Measurements from ENCODE around the gene PSMD3.

The PSMD3 gene

DNA sequence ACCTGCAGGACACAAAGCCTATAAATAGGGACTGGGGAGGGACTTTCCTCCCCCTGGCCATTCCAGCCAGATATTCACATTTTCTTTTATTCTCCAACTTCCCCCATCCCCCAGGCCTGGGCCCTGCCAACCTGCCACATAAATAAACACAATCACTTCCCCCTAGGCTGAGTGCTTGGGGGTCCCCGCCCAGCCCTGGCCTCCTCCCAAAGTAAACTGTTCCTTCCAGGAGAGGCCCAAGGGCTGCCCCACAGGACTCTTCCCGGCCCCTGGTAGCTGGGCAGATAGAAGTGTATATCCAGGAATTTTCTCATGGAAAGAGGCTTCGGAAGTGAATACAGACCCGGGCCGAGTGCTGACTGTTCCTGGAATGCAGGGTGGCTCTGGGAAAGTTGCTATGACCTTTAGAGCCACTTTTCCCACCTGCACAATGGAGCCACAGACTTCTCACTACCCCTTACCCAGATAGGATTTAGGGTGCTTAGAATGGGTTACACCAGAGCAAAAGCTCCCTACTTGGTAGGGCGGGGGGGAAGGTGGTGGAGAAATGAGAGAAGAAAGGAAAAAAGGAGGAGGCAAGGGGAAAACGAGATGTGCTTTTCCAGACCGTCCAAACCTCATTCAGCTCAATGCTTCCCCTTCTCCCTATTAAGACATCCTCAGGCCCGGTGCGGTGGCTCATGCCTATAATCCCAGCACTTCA, 43.1 kb downstream of the PSMD3 start:
- peak; percentile 36 for DNase-seq

DNA sequence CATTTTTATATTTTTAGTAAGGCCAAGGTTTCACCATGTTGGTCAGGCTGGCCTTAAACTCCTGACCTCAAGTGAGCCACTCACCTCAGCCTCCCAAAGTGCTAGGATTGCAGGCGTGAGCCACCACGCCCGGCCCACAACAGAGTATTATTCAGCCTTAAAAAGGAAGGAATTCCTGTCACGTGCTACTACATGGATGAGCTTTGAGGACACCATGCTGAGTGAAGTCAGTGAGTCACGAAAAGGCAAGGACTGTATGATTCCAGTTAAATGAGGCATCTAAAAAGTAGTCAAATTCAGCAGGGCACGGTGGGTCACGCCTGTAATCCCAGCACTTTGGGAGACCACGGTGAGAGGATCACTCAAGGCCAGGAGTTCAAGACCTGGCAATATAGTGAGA, 44.3 kb downstream of the PSMD3 start:
- no peak for DNase-seq

DNA sequence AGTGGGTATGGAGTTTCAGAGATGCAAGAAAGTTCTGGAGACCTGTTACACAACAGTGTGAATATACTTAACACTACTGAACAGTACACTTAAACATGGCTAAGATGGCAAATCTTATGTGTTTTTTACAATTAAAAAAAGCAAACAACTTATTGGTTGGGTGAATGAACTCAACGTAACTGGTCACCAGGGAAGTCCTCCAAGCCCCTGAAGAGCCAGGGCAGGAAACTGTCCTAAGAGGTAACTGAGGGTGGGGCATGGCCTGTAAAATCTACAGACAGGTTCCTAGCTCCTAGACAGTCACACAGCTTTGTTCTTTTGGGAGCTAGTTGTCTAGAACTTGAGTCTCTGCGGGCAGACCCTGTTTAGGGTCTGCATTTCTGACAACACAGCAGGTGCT, 45.0 kb downstream of the PSMD3 start:
- DNase-seq, result no peak

DNA sequence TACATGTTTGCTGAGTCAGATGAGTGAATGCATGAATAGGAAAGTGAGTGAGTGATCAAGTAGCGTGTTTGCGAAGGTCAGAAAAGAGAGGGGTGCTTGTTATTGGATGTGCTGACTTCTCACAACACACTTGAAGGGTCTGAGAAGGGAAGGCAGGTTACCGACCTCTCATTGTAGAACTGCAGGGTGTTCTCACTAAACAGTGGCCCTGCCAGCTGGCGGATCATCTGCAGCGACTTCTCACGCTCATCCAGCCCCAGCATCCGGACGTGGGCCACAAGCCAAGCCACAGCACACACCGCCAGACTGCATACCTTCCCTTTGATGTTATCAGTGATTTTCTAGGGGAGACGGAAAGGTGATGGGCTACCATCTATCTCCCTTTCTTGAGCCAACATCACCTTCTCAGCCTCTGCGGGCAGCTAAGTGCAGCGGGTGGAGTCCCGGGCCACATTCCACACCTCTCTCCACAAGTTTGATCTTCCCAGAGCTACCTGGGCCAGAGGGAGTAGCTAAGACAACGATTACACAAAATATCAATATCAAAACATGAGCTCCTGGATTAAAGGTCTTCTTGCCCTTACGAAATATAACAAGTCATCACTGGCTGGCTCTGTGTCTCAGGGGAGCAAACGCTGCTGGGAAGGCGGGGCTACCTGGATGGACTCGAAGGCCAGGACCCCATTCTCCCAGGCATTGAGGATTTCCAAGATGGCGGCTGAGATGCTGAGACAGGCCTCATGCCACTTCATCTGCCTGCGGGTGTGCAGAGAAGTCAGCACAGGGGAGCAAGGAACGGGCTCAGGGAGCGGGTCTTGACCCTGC, 45.6 kb downstream of the PSMD3 start:
- peak; percentile 97 for DNase-seq

DNA sequence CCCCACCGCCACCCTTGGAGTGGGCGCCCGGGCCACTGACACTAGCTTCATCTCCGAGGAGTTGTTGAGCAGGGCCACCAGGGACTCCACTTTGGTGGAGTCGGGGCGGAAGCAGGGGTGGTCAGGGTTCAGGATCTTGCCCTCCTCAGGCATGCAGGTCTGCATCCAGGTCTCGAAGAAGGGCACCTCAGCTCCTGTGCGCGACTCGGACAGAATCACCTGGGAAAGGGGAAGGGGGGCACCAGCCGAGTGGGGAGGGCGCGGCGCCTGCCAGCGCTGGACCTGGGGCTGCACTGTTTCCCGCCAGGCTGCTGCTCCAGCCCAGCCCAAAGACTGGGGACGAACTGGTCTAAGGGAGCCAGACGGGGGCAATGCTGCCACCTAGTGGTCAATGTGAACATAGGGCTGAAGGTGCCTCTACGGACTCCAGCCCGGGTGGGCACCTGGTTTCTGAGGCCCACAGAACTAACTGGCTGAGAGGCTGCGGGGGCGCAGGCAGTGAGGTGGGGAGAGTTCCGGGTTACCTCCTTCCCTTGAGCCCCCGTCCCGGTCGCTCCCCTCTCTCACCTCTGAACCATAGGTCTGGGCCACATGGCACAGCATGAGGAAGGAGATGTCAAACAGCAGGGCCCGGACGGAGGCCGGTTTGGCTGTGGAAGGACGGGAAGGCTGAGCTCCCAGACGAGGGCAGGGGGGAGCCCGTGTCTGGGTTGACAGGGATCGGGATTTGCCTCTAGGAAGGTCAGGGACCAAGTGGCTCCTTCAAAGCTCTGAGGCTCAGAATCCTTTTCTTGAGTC, 46.4 kb downstream of the PSMD3 start:
- peak; percentile 43 for DNase-seq

DNA sequence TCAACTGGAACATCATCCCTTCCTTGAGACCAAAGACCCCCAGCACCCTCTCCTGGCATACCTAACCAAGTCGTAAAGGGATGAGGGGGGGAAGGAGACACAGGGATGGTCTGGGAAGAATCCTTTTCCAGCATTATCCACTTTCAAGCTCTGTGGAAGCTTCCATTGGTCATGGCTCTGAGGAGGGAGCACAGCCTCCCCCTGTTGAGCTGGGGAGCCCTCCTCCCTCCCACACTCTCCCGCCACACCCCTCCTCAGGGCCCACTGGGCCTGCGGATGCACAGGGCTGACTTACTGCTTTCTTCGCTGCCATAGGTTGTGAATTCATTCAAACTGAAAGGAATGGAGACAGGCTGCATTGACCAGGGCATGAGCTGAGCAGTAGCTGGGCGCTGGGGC, 47.0 kb downstream of the PSMD3 start:
- DNase-seq, result no peak

DNA sequence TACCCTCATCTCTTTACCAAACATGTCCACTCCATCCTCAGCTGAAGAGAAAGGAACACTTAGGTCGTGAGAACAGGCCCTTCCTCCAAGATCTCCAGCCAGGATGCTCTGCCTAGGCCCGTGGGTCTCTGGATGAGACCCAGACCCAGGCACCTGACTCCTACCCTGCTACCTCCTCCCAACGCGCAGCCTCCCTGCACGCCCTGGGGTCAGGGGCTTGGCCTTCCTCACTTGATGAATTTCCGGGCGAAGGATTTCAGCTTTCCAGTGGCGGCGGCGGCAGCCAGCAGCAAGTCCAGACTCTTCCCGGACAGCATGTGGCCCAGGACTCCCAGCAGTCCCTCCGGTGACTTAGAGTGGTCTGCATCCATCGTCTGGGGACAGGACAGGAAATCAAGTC, 48.0 kb downstream of the PSMD3 start:
- DNase-seq, result no peak

DNA sequence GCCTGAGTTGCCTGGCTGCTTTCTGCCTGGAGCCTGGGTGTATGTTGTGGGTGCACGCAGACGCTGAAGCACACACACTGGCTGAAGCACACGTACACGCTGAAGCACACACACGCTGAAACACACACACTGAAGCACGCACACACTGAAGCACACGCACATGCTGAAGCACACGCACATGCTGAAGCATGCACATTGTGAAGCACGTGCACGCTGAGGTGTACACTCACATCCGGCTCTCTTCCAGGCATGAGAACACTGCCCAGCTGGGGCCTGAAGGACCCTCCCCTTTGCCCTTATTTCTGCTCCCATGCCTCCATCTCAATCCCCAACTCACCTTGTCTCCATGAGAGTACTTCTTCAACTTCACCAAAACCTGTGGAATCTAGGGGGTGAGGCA, 51.1 kb downstream of the PSMD3 start:
- no peak for DNase-seq

DNA sequence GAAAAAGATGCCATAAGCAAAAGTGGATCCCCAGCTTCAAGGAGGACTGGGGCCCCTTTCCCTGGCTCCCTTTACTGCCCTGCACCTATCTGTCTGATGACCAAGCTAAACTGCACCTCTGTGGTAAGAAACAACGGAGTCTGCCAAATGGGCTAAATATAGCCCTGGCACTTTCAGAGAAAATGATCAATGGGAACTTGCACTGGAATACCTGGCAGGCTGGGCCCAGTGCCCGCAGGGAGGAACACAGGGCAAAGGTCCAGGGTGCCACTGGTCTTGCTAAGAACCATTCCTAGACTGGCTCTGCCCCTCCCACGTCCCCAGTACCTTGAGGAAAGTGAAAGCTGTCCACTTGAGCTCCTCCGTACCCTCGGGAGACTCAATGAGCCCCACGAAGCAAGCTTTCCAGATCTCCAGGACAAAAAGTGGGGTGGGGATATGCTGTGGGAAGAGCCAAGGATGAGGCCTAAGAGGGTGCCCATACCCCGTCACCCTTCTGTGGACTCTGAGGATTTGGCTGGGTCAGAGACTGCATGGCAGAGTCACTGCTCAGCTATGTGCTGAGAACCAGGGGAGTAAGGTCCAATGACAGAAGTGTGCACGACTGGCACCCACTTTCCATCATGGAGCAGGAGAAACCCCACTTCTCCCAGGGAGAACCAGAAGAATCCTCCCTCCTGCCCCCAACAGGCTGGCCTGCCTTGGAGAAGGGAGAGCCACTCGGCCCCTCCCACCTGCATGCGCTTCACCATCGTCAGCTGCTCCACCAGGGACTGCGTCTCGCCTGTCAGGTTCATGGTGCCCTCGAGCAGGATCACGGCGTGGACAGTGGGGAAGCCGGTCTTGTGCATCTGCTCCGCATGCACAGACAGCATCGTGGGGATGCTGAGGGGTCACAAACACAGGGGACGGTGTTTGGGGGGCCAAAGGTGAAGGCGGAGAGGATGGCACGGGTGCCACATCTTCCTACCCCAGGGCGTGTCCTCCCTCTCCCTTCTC, 52.0 kb downstream of the PSMD3 start:
- DNase-seq, result no peak

DNA sequence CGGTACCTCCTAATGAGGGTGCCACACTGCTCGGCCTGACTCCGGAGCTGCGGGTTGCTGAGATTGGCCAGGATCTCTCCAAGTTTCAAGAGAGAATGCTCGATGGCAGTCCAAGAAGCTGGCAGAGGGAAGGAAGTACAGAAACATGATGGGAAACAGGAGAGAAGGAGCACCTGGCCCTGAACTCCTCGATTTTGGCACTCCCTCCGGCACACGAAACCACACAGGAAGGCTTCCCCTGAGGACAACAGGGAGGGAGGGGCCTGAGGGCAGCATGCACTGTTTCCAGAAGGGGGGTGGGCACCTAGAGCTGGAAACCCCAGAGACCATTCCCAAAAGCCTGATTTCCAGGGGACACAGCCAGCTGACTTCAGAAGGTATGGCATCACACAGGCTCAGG, 52.7 kb downstream of the PSMD3 start:
- no peak for DNase-seq

DNA sequence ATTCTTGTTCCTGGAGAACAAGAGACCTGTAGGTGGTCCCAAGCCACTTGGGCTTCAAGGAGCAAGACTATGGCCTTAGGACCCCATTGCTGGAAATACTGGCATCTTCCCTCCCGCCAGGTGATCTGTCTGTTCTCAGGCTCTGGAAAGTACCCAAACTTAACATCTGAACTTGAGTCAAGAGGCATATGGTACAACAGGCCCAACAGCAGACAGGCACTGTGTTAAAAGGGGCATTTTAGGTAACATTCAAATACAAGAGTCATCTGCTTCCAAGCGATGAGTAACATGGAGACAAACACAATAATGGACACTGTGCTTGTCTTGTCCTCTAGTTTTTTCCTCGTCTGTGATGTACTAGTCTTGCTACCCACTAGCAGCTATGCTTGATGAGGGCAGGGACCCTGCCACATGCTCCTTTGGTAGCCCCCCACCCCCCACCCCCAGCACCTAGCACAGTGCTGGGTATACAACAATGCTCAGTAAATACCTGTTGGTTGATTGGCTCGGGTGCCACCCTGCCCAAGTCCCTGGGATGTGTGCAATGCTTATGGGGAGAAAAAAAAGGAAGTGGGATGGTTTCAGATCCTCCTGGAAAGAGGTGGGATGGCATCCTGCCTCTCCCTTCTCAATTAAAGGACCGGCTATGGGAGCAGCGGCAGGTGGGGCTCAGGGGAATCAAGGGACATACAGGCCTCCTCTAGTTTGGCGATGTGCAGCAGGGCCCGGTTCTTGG, 54.0 kb downstream of the PSMD3 start:
- no peak for DNase-seq

DNA sequence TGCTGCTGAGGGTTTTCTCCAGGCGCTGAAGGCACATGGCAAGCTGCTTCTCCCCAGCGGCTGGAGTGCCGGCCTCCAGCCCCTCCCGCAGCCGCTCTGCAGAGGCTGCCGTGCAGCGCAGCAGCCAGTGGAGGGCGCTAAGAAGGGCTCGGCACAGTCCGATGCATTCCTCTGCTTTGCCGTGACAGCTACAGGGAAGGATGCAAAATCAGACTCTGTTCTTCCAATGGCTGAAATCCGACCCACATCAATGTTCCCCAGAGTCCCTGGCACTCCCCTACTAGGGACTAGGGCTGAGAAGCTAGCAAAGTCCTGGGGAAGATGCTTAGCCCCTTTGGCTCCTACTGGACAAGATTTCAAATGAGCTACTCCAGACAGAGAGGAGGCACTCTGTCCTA, 54.6 kb downstream of the PSMD3 start:
- DNase-seq, result no peak

DNA sequence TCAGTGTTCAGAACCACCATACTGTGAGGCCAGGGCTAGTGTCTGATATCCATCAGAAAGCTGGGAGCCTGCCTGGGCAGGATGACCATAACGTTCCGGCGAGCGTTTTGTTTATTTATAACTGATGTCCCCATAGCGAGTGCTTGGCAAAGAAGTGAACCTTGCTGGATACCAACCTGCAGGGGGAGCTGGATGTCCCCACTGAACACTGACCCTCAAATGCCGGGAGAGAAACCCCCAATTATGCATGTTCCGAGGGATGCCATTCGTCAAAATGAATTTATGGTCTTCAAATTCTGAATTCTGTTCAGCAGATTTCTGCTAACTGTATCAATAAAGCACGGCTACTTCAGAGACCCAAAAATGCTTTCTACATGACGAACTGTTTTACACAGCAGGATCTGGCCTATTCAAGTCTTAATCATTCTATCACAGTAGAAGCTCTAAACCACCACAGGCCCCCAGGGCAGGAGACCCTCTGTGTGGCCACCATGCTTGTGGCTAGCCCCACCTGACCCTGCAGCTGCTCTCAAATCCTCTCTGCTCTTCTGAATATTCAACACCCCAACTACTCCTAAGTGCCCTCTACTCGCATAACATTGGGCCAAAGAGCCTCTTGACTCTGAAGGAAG, 58.4 kb downstream of the PSMD3 start:
- DNase-seq, result peak; percentile 97

DNA sequence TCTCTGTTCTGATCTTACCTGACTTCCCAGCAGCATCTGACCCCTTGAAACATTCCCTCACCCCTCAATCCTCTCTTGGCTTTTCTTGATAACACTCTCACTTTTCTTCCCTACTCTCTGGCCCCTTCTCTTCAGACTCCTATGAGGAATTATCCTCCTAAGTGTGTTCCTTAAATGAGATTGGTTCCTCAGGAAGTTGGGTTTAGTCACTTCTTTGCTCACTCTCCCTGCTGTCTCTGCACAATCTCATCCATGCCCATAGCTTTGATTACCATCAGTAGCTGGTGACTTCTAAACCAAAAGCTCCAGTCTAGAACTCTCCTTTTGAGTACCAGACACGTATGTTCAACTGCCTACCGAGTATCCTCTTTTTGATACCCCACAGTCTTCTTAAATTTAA, 60.6 kb downstream of the PSMD3 start:
- DNase-seq, result no peak

Data from DMS79 treated with DMSO at 0.1 percent for 48 hours (cell line).